Colonic mucosa (tissue), 4 donors: ENCODE results near the gene PRKN. TPM values are rescaled to one million over a fixed set of nuclear protein-coding genes. Genes with fewer than 3 reads are reported as not detected.

ENCODE experiments used
- DNase-seq: peaks from one replicate; pipeline ENCODE4 v3.0.0-alpha.2; 2020
- H3K27ac ChIP-seq: fragments of 200-600 bp; one replicate; pipeline ENCODE4 v1.8.0; 2021
- H3K27me3 ChIP-seq: fragments of 200-600 bp; one replicate; pipeline ENCODE4 v1.8.0; 2021
- H3K36me3 ChIP-seq: fragments of 200-600 bp; one replicate; pipeline ENCODE4 v1.8.0; 2021
- H3K4me1 ChIP-seq: fragments of 200-600 bp; one replicate; pipeline ENCODE4 v1.8.0; 2021; ENCODE audit warnings: mild to moderate bottlenecking
- H3K4me3 ChIP-seq: fragments of 200-600 bp; one replicate; pipeline ENCODE4 v1.8.0; 2021
- H3K9ac ChIP-seq, 2 donors: one replicate each; pipeline ENCODE4 v1.7.0; 2013; ENCODE audit warnings: control low read depth in 2 of 2, low read depth in 2 of 2, low read length in 2 of 2
- H3K9me3 ChIP-seq: fragments of 200-600 bp; one replicate; pipeline ENCODE4 v1.8.0; 2021
- intact Hi-C: fragments of 100-400 bp; cut with DNase I; formaldehyde crosslinking; loops from one replicate; pipeline ENCODE4 v1.14.1; 2022
- total RNA-seq, 2 donors: library from RNA; stranded (reverse); fragmentation: NEBNext Ultra II Directional in 1 of 2; extraction: Animal tissue kit (Norgen Biotek cat#: 25700) in 1 of 2; gene quantifications; one replicate each; pipeline ENCODE4 v1.2.1, GENCODE V29; 2021
- TF ChIP-seq, protein P1 (sequence below): fragments of 200-600 bp; IDR thresholded peaks from one replicate; pipeline ENCODE4 v1.8.0; 2022; ENCODE audit warnings: antibody characterized with exemption, mild to moderate bottlenecking
- donor health status: healthy.
- donor health status: DM: no; HTN: no; CAD: no.
- donor health status: DM: no; HTN: no; CAD: no.

Gene PRKN
- total RNA-seq, 2 donors from 2014 or later, result 3.7 to 8.1 TPM

DNA sequence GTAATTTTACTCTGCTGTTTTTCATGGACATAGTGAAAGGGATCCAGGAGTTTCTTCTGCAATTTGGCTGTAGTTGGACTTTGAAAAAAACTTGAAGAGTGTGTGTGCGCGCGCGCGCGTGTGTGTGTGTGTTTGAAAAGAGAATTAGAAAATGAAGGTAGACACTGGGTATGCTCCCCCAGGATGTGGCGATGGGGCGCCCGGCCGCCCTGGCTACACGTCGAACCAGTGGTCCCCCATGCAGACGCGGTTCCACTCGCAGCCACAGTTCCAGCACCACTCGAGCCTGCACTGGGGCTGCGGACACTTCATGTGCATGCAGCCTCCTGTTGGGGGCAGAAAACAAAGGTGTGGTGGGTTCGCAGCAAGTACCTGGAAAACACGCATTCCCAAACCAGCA is 1377.7 kb downstream of the PRKN start:
- Histone ChIP-seq H3K9me3 (no peaks in the 10 kb centered on the region), H3K27me3 (no peaks in the 10 kb centered on the region), H3K4me3 (no peak overlapping the region), H3K27ac (no peak overlapping the region), H3K4me1 (no peaks in the 10 kb centered on the region), H3K36me3 (no peaks in the 10 kb centered on the region), H3K9ac (no peak overlapping the region)
- intact Hi-C loops, result no loop called here
- TF ChIP-seq, protein P1, sequence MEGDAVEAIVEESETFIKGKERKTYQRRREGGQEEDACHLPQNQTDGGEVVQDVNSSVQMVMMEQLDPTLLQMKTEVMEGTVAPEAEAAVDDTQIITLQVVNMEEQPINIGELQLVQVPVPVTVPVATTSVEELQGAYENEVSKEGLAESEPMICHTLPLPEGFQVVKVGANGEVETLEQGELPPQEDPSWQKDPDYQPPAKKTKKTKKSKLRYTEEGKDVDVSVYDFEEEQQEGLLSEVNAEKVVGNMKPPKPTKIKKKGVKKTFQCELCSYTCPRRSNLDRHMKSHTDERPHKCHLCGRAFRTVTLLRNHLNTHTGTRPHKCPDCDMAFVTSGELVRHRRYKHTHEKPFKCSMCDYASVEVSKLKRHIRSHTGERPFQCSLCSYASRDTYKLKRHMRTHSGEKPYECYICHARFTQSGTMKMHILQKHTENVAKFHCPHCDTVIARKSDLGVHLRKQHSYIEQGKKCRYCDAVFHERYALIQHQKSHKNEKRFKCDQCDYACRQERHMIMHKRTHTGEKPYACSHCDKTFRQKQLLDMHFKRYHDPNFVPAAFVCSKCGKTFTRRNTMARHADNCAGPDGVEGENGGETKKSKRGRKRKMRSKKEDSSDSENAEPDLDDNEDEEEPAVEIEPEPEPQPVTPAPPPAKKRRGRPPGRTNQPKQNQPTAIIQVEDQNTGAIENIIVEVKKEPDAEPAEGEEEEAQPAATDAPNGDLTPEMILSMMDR, result no peak
- DNase-seq, result no peak

DNA sequence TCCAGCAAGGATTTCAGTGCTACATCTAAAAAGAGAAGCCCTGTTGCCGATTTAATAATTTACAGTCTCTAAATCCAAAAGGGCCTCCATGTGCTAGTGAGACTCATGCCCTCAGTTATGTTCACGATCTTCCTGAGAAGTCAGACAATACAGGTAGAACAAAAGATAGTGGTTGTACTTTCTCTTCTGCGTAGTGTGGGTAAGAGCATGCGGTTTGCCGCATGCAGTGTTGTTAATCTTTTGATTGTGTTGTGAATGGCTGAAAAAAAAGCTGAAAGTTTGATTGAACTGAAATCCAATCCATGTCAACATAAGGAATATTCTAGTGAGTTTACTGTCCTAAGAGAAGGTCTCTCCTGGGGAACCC is 1379.0 kb downstream of the PRKN start:
- TF ChIP-seq, protein P1, result no peak
- intact Hi-C loops, result no loop called here

DNA sequence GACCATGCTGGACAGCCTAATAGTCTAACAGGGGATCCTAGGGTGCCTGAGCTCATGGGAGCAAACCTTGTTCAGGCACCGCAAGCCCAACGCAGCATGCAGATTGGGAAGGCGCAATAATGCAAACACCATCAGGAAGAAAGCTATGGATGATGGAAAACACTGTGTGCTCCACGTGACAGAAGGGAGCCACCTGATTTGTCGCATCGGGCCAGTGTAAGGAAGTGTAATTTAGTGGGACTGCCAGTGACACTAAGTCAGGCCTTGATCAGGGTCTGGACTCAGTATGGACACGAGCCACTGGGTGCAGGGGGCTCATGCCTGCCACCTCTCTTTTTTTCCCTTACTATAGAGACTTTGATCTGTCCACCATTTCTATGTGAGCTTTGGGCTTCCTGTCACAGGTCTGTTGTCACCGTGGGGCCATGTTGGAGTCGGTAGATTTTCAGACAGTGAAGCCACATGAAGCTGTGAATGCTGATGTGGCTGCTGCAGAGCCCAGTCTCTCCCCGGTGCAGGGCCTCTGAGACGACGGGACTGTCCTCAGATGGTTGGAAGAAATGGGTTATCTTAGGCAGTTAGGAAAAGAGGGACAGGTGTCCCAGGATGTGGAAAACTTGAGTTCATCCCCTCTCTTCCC is 1379.5 kb downstream of the PRKN start:
- intact Hi-C loops, result no loop called here
- no peaks in the 10 kb centered on the region for H3K36me3 ChIP-seq
- no peak overlapping the region for H3K27ac ChIP-seq
- H3K27me3 ChIP-seq, result no peaks in the 10 kb centered on the region
- H3K4me1 ChIP-seq, result no peaks in the 10 kb centered on the region
- TF ChIP-seq, protein P1, result no peak
- DNase-seq, result no peak
- no peaks in the 10 kb centered on the region for H3K9me3 ChIP-seq
- no peak overlapping the region for H3K9ac ChIP-seq
- no peak overlapping the region for H3K4me3 ChIP-seq

More for the DNA sequence above, 1379.0 kb downstream of the PRKN start:
- Histone ChIP-seq H3K9ac (no peak overlapping the region), H3K4me3 (no peak overlapping the region), H3K4me1 (no peaks in the 10 kb centered on the region), H3K36me3 (no peaks in the 10 kb centered on the region), H3K9me3 (no peaks in the 10 kb centered on the region), H3K27ac (no peak overlapping the region), H3K27me3 (no peaks in the 10 kb centered on the region)
- DNase-seq, result no peak

DNA sequence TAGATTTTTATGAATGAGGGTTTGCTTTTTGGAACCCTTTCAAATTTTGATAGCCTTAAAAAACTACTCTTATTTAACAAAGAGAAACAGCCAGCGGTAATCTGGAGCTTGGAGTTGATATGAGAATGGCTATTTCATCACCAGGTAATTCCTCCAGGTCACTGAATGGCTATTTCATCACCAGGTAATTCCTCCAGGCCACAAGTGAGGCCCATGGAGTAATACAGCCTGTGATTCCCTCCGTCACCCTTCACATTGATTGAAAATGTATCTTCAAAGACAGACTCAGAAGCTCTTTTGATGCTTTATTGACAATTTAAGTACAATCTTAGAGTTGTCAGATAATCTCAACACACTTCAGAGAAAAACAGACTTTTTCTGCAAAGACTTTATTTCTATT is 1380.4 kb downstream of the PRKN start:
- Histone ChIP-seq H3K4me1 (no peaks in the 10 kb centered on the region), H3K9me3 (no peaks in the 10 kb centered on the region), H3K9ac (no peak overlapping the region), H3K4me3 (no peak overlapping the region), H3K27ac (no peak overlapping the region), H3K36me3 (no peaks in the 10 kb centered on the region), H3K27me3 (no peaks in the 10 kb centered on the region)
- DNase-seq, result no peak
- intact Hi-C loops, result no loop called here
- TF ChIP-seq, protein P1, result no peak

DNA sequence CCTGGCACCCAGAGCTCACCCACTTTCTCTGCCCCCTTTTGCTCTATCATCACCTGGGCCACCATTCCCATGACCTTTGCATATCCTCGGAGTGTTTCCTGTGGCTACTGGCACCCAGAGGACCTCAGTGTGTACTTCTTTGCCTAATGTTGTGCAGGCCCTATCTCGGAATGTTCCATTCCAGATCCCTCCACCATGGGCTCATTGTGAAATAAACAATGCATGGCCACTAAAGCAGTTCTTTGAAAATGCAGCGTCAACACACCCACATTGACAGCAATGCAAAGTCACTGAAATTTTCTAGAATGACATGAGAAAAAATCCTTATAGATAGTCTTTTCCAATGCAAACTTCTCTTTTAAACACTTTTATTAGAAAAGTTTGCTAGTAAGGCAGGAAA is 1380.8 kb downstream of the PRKN start:
- no peaks in the 10 kb centered on the region for H3K27me3 ChIP-seq
- TF ChIP-seq, protein P1, result no peak
- H3K27ac ChIP-seq, result no peak overlapping the region
- intact Hi-C loops, result no loop called here
- no peaks in the 10 kb centered on the region for H3K4me1 ChIP-seq
- DNase-seq, result no peak
- H3K36me3 ChIP-seq, result no peaks in the 10 kb centered on the region
- no peaks in the 10 kb centered on the region for H3K9me3 ChIP-seq
- H3K4me3 ChIP-seq, result no peak overlapping the region
- H3K9ac ChIP-seq, result no peak overlapping the region
